ENCODE measurements around the gene FAM120A.

FAM120A gene

DNA sequence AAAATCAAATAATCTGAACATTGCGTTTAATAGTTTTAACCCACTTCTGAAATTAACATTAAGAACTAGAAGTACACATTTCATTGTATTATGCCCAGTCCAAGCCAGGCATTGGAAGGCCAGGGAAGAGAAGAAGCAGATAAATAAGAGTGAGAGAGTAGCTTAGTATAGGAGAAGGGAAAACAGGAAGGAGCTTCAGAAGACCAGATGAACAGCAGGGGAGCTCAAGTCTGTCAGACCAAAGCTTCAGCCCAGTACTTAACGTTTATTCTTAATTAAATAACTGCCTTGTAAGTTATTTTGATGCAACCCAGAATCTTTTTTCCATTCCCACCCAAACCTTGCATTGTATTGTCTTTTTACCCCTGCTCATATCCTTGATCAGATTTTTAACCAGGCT is 13.4 kb downstream of the FAM120A start:
- Histone ChIP-seq H3K4me1 (ENCODE audit: control extremely low read depth in 1 of 4, control insufficient read depth in 4 of 4, insufficient read depth in 4 of 4, low read length in 3 of 4) (peaks cover 11 to 58% (median 29%) of the 10 kb centered on the region in 4 experiments), H3K27ac (ENCODE audit: insufficient read depth in 1 of 2, low read depth in 1 of 2, low read length in 2 of 2, poor library complexity in 1 of 2, severe bottlenecking in 2 of 2) (peak overlapping the region in 1 of 2 experiments; percentile 63)
- CTCF ChIA-PET = interaction anchor here (0.9 to 3.0 kb wide), 5 partner anchors 11 to 28 kb away, joined by 3 to 16 read pairs (median 3); partner anchors contain the start of genes FAM120A and FAM120AOS

DNA sequence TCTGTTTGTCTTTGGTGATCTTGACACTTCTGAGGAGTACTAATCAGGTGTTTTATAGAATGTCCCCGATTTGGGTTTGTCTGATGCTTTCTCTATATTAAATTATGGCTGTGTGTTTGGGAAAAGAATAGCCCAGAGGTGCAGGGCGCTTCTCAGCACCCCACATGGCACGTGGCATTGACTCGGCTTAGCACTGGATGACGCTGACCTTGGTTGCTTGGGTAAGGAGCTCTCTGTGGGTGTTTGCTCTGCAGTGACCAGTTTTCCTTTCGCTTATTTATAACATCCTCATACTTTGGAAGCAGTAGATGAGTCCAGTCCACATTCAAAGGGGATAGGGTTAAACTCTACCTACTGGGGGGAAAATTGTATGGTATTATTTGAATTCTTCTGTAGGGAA is 14.4 kb downstream of the FAM120A start:
- Histone ChIP-seq H3K4me3 (ENCODE audit: control insufficient read depth in 1 of 7, extremely low read depth in 1 of 7, insufficient read depth in 4 of 7, low read depth in 2 of 7, low read length in 6 of 7) (no peak overlapping the region), H3K36me3 (ENCODE audit: control insufficient read depth in 4 of 4, insufficient read depth in 4 of 4, low read length in 3 of 4) (peaks cover 0 to under 1% (median 0%) of the 10 kb centered on the region in 4 experiments), H3K27ac (ENCODE audit: insufficient read depth in 1 of 2, low read depth in 1 of 2, low read length in 2 of 2, poor library complexity in 1 of 2, severe bottlenecking in 2 of 2) (no peak overlapping the region), H3K9me3 (ENCODE audit: control extremely low read depth in 1 of 5, control insufficient read depth in 4 of 5, insufficient read depth in 2 of 5, low read depth in 1 of 5, low read length in 4 of 5) (no peaks in the 10 kb centered on the region), H3K27me3 (replicated peaks in 2 of 5; ENCODE audit: control insufficient read depth in 4 of 5, insufficient read depth in 5 of 5, low read length in 4 of 5) (no peaks in the 10 kb centered on the region), H3K4me1 (ENCODE audit: control extremely low read depth in 1 of 4, control insufficient read depth in 4 of 4, insufficient read depth in 4 of 4, low read length in 3 of 4) (peaks cover 11 to 53% (median 26%) of the 10 kb centered on the region in 4 experiments)
- WGBS (ENCODE audit: insufficient coverage) = no CpG with 5 or more reads among the region's 6 CpGs
- POLR2A ChIA-PET = interaction anchor here (0.7 to 1.0 kb wide), 2 partner anchors 32 to 796 kb away, joined by 3 read pairs; partner anchors contain the start of gene IPPK
- CTCF ChIA-PET = interaction anchor here (1.1 to 1.2 kb wide), 2 partner anchors 9 to 12 kb away, joined by 3 to 5 read pairs; partner anchors contain the start of gene FAM120AOS
- DNase-seq = no peak

More for the DNA sequence above, 13.4 kb downstream of the FAM120A start:
- H3K27me3 ChIP-seq (replicated peaks in 2 of 5; ENCODE audit: control insufficient read depth in 4 of 5, insufficient read depth in 5 of 5, low read length in 4 of 5) = no peaks in the 10 kb centered on the region
- no peaks in the 10 kb centered on the region for H3K9me3 ChIP-seq (ENCODE audit: control extremely low read depth in 1 of 5, control insufficient read depth in 4 of 5, insufficient read depth in 2 of 5, low read depth in 1 of 5, low read length in 4 of 5)
- no peak overlapping the region for H3K4me3 ChIP-seq (ENCODE audit: control insufficient read depth in 1 of 7, extremely low read depth in 1 of 7, insufficient read depth in 4 of 7, low read depth in 2 of 7, low read length in 6 of 7)
- H3K36me3 ChIP-seq (ENCODE audit: control insufficient read depth in 4 of 4, insufficient read depth in 4 of 4, low read length in 3 of 4) = no peaks in the 10 kb centered on the region
- no CpG with 5 or more reads among the region's 2 CpGs for WGBS (ENCODE audit: insufficient coverage)
- POLR2A ChIA-PET = no interaction called here
- no peak for DNase-seq

DNA sequence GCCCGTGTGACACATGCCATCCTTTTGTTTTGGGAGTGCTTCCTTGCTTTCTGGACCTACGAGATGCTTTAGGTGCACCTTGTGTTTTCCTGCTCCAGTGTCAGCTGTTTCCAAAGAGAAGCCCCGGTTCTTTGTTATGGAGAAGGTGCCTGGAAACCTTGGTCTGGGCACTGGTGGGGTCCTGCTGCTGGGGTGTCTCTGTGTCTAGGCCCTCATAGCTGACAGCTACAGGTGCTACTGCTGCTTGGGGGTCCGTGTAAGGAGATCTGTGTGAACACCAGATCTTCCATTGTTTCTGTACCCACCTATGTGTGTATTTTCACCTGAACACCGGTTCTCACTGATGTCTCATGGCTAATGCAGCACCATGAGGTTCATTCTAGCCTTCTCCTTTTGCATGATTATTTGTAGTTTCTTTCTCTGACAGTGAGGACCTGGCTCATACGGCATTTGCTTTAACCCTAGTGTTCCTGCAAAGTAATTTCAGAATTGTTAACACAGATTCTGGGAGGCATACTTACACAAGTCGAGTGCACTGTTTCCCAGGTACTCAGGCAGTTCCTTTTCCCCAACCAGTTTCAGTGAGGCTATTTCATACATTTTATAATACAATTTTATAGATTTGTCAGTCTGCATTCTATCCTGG is 15.1 kb downstream of the FAM120A start:
- ChIA-PET POLR2A (interaction anchor here (0.7 kb wide), 1 partner anchor 323 kb away, joined by 3 read pairs; no protein-coding TSS in a partner anchor), CTCF (interaction anchor here (1.1 to 1.2 kb wide), 2 partner anchors 10 to 13 kb away, joined by 3 to 5 read pairs; partner anchors contain the start of gene FAM120AOS)
- Histone ChIP-seq H3K27ac (ENCODE audit: insufficient read depth in 1 of 2, low read depth in 1 of 2, low read length in 2 of 2, poor library complexity in 1 of 2, severe bottlenecking in 2 of 2) (peak overlapping the region in 1 of 2 experiments; percentile 10), H3K36me3 (ENCODE audit: control insufficient read depth in 4 of 4, insufficient read depth in 4 of 4, low read length in 3 of 4) (peaks cover 0 to 8% (median 5%) of the 10 kb centered on the region in 4 experiments), H3K4me3 (ENCODE audit: control insufficient read depth in 1 of 7, extremely low read depth in 1 of 7, insufficient read depth in 4 of 7, low read depth in 2 of 7, low read length in 6 of 7) (no peak overlapping the region), H3K9me3 (ENCODE audit: control extremely low read depth in 1 of 5, control insufficient read depth in 4 of 5, insufficient read depth in 2 of 5, low read depth in 1 of 5, low read length in 4 of 5) (no peaks in the 10 kb centered on the region), H3K4me1 (ENCODE audit: control extremely low read depth in 1 of 4, control insufficient read depth in 4 of 4, insufficient read depth in 4 of 4, low read length in 3 of 4) (peaks cover 11 to 52% (median 25%) of the 10 kb centered on the region in 4 experiments), H3K27me3 (replicated peaks in 2 of 5; ENCODE audit: control insufficient read depth in 4 of 5, insufficient read depth in 5 of 5, low read length in 4 of 5) (no peaks in the 10 kb centered on the region)
- 55% methylated on average over 6 of the region's 7 CpGs for WGBS (ENCODE audit: insufficient coverage)
- peak in 1 of 3 donors; percentile 21 for DNase-seq

DNA sequence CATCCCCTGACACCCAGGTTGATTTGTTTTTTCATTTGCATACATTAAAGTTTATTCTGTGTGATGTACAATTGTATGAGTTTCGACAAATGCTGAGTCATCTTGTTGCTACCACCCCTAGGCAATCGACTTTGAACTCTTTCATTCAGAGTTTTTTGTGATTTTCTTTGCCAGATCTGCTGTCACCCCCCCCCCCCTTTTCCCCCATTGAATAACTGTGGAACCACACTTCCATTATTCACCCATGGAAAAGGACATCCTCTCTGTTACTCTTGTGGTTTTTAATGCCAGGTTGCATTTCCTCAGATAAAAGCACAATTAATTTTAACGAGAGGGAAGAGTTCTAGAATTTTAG is 15.6 kb downstream of the FAM120A start:
- H3K9me3 ChIP-seq (ENCODE audit: control extremely low read depth in 1 of 5, control insufficient read depth in 4 of 5, insufficient read depth in 2 of 5, low read depth in 1 of 5, low read length in 4 of 5) = no peaks in the 10 kb centered on the region
- H3K27ac ChIP-seq (ENCODE audit: insufficient read depth in 1 of 2, low read depth in 1 of 2, low read length in 2 of 2, poor library complexity in 1 of 2, severe bottlenecking in 2 of 2) = no peak overlapping the region
- no peak overlapping the region for H3K4me3 ChIP-seq (ENCODE audit: control insufficient read depth in 1 of 7, extremely low read depth in 1 of 7, insufficient read depth in 4 of 7, low read depth in 2 of 7, low read length in 6 of 7)
- peaks cover 0 to 9% (median 6%) of the 10 kb centered on the region in 4 experiments for H3K36me3 ChIP-seq (ENCODE audit: control insufficient read depth in 4 of 4, insufficient read depth in 4 of 4, low read length in 3 of 4)
- no peaks in the 10 kb centered on the region for H3K27me3 ChIP-seq (replicated peaks in 2 of 5; ENCODE audit: control insufficient read depth in 4 of 5, insufficient read depth in 5 of 5, low read length in 4 of 5)
- no CpG with 5 or more reads among the region's 3 CpGs for WGBS (ENCODE audit: insufficient coverage)
- ChIA-PET POLR2A (no interaction called here), CTCF (no interaction called here)
- H3K4me1 ChIP-seq (ENCODE audit: control extremely low read depth in 1 of 4, control insufficient read depth in 4 of 4, insufficient read depth in 4 of 4, low read length in 3 of 4) = peaks cover 11 to 48% (median 25%) of the 10 kb centered on the region in 4 experiments
- peak in 2 of 3 donors; percentile 56 to 69 for DNase-seq

DNA sequence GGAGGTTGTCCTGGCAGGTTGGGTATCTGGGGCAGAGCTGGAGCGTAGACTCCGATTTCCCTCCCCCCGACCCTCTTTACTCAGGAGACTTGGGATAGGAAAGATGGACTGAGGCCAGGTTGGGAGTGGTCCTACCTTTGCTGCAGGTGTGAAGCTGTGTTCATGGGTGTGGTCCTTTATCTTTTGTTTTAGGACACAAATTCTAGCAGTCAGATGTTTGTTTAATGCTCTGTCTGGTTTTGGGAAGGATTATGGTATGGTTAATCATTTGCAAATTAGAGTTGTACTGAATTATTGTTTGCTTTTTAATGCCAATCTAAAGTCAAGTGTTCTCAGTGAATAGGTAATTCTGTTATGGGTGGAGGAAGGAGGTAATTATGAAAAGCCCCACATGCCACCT is 16.0 kb downstream of the FAM120A start:
- WGBS (ENCODE audit: insufficient coverage) = no CpG with 5 or more reads among the region's 3 CpGs
- ChIA-PET POLR2A (no interaction called here), CTCF (no interaction called here)
- H3K4me3 ChIP-seq (ENCODE audit: control insufficient read depth in 1 of 7, extremely low read depth in 1 of 7, insufficient read depth in 4 of 7, low read depth in 2 of 7, low read length in 6 of 7) = peak overlapping the region in 1 of 7 experiments; percentile 14
- peaks cover 11 to 48% (median 25%) of the 10 kb centered on the region in 4 experiments for H3K4me1 ChIP-seq (ENCODE audit: control extremely low read depth in 1 of 4, control insufficient read depth in 4 of 4, insufficient read depth in 4 of 4, low read length in 3 of 4)
- DNase-seq = no peak
- no peak overlapping the region for H3K27ac ChIP-seq (ENCODE audit: insufficient read depth in 1 of 2, low read depth in 1 of 2, low read length in 2 of 2, poor library complexity in 1 of 2, severe bottlenecking in 2 of 2)
- peaks cover 3 to 13% (median 7%) of the 10 kb centered on the region in 4 experiments for H3K36me3 ChIP-seq (ENCODE audit: control insufficient read depth in 4 of 4, insufficient read depth in 4 of 4, low read length in 3 of 4)
- H3K9me3 ChIP-seq (ENCODE audit: control extremely low read depth in 1 of 5, control insufficient read depth in 4 of 5, insufficient read depth in 2 of 5, low read depth in 1 of 5, low read length in 4 of 5) = no peaks in the 10 kb centered on the region
- no peaks in the 10 kb centered on the region for H3K27me3 ChIP-seq (replicated peaks in 2 of 5; ENCODE audit: control insufficient read depth in 4 of 5, insufficient read depth in 5 of 5, low read length in 4 of 5)

DNA sequence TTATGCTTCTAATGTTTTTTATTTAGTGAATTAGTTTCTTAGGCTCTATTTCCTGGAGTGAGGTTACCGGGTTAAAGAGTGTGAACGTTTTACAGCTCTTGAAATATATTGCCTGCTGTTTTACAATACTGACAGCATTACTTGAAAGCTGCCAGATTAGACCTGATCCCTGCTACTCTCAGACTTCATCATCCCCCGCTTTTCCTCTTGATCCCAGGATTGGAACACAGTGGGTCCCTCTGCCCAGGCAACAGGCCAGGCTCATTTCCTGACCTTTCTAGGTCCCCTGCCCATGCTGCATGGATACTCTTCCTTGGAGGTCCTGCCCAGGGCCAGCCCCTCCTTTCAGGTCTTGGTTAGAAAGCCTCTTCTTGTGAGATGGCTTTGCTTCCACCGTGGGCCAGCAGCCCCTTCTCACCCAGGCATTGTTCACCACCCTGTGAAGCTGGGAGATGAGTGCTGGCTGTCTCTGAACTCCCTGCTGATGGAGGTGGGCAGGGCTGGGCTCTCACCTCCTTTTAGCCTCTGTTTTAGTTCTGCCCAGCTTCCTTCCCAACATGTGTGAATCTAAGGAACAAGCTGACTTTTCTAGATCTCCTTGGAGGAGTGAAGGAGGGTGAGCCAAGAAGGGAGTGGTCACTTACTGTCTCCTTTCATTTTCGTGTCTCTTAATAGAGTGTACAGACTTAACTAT is 17.4 kb downstream of the FAM120A start:
- no peaks in the 10 kb centered on the region for H3K9me3 ChIP-seq (ENCODE audit: control extremely low read depth in 1 of 5, control insufficient read depth in 4 of 5, insufficient read depth in 2 of 5, low read depth in 1 of 5, low read length in 4 of 5)
- peak overlapping the region in 1 of 2 experiments; percentile 9 for H3K27ac ChIP-seq (ENCODE audit: insufficient read depth in 1 of 2, low read depth in 1 of 2, low read length in 2 of 2, poor library complexity in 1 of 2, severe bottlenecking in 2 of 2)
- H3K4me3 ChIP-seq (ENCODE audit: control insufficient read depth in 1 of 7, extremely low read depth in 1 of 7, insufficient read depth in 4 of 7, low read depth in 2 of 7, low read length in 6 of 7) = no peak overlapping the region
- H3K36me3 ChIP-seq (ENCODE audit: control insufficient read depth in 4 of 4, insufficient read depth in 4 of 4, low read length in 3 of 4) = peaks cover 4 to 17% (median 12%) of the 10 kb centered on the region in 4 experiments
- ChIA-PET POLR2A (interaction anchor here (1.1 kb wide), 1 partner anchor 15 kb away, joined by 4 read pairs; no protein-coding TSS in a partner anchor), CTCF (interaction anchor here (0.9 kb wide), 1 partner anchor 8 kb away, joined by 4 read pairs; no protein-coding TSS in a partner anchor)
- no peaks in the 10 kb centered on the region for H3K27me3 ChIP-seq (replicated peaks in 2 of 5; ENCODE audit: control insufficient read depth in 4 of 5, insufficient read depth in 5 of 5, low read length in 4 of 5)
- H3K4me1 ChIP-seq (ENCODE audit: control extremely low read depth in 1 of 4, control insufficient read depth in 4 of 4, insufficient read depth in 4 of 4, low read length in 3 of 4) = peaks cover 7 to 37% (median 22%) of the 10 kb centered on the region in 4 experiments
- WGBS (ENCODE audit: insufficient coverage) = 61% methylated on average over 4 of the region's 5 CpGs
- no peak for DNase-seq

All from common myeloid progenitor, CD34-positive (primary cell).